Cortex of kidney (tissue), 1 donor: Measurements from ENCODE around the gene PCGF3.
"Not testable (repeated sequence)": the region's sequence is repeated elsewhere in the genome, so short reads cannot be mapped to it uniquely, and the experiment has no call there.

Experiments used
- DNase-seq: peaks from one replicate; lab custom pipeline; 2025; lab: John Stamatoyannopoulos, UW

The PCGF3 gene

GRCh38 chr4:797066-797465 is 91.4 kb downstream of the PCGF3 start:
- no peak for DNase-seq

- no peak for DNase-seq
These were observed 95.9 kb downstream of the PCGF3 start for GRCh38 chr4:801436-802124.

- no peak for DNase-seq
These were observed 98.3 kb downstream of the PCGF3 start for GRCh38 chr4:803884-804283.

DNA sequence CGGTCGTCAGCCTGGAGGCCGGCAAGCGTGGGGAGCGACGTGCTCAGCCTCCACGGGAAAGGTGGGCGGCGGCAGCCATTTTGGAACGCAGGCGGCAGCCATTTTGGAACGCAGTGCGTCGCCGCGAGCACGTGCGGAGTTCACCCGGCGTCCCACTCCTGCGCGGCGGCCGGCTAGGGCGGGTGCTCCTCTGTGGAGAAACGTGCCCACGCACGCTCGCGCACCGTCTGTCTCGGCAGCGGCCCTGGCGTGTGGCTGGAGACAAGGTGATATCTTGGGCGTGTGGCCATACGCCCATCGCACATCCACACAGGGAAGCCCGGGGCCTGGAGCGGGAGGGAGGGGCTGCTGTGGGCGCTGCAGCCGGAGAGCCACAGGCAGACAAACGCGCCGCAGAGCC is 99.2 kb downstream of the PCGF3 start:
- no peak for DNase-seq

DNA sequence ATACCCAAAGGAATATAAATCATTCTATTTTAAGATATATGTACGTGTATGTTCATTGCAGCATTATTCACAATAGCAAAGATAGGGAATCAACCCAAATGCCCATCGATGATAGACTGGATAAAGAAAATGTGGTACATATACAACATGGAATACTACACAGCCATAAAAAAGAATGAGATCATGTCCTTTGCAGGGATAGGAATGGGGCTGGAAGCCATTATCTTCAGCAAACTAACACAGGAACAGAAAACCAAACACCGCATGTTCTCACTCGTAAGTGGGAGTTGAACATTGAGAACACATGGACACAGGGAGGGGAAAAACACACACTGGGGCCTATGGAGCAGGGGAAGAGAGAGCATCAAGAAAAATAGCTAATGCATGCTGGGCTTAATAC is 101.3 kb downstream of the PCGF3 start:
- DNase-seq, result not testable (repeated sequence)

GRCh38 chr4:807792-808191 is 102.2 kb downstream of the PCGF3 start:
- DNase-seq, result no peak

- DNase-seq, result no peak
These were observed 103.4 kb downstream of the PCGF3 start for GRCh38 chr4:808860-809570.

- DNase-seq, result no peak
These were observed 108.3 kb downstream of the PCGF3 start for GRCh38 chr4:813900-814299.

GRCh38 chr4:814312-814850 is 108.7 kb downstream of the PCGF3 start:
- DNase-seq, result no peak

DNA sequence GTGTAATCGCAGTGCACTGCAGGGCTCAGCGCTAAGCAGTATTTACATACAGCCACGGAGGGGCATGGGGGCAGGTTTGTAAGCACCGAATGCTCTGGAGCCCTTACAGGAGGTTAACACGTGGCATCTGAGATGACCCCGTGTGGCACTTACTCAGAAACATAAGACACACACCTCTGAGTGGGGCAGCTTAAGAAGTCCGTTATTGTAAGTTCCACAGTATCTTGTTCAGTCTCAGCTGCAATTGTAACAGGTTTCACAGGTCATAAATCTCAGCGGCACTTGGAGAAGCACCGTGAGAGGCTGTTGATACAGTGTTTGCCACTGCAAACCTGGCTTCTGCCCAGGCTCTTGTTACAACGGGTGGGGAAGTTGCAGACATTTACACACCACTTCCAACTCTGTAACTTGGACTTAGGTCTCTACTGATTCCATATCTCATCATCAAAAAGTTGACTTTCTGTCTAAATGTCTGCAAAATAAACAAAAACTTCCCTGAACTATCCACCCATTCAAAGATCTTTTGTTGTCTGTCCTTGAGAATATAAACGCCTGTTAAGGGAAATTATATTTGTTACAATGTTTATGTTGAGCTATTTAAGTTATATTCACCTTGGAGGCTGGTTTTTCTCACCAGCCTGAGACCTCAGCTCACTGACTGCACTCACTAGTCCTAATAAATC is 110.0 kb downstream of the PCGF3 start:
- no peak for DNase-seq

GRCh38 chr4:818106-818921 is 112.7 kb downstream of the PCGF3 start:
- DNase-seq, result no peak

GRCh38 chr4:819401-820229 is 114.0 kb downstream of the PCGF3 start:
- no peak for DNase-seq
